Cardiac fibroblast (primary cell): ENCODE results near the gene LYSMD2.

ENCODE experiments used
- DNase-seq, 2 donors: peaks; one replicate each; pipeline versions ENCODE4 v3.0.0 to v3.0.0-alpha.2; 2010; ENCODE audit warnings: low read depth in 2 of 2
- H3K4me3 ChIP-seq, 2 donors: replicated peaks in 1 of 2; 1 replicate in 1 of 2; 2 replicates in 1 of 2; pipeline ENCODE4 v1.5.1; 2011; ENCODE audit warnings: low read depth in 2 of 2, low read length in 2 of 2, mild to moderate bottlenecking in 2 of 2, moderate library complexity in 1 of 2
- TF ChIP-seq, protein P1 (sequence below): IDR thresholded peaks from one replicate; pipeline ENCODE4 v1.5.1; 2011; ENCODE audit warnings: low read depth, mild to moderate bottlenecking, low read length, inconsistent platforms

LYSMD2 gene

GRCh38 chr15:51688863-51689262, 48.6 kb downstream of the LYSMD2 start:
- H3K4me3 ChIP-seq: no peak overlapping the region
- peak in 1 of 2 donors; percentile 10 for DNase-seq
- TF ChIP-seq, protein P1, sequence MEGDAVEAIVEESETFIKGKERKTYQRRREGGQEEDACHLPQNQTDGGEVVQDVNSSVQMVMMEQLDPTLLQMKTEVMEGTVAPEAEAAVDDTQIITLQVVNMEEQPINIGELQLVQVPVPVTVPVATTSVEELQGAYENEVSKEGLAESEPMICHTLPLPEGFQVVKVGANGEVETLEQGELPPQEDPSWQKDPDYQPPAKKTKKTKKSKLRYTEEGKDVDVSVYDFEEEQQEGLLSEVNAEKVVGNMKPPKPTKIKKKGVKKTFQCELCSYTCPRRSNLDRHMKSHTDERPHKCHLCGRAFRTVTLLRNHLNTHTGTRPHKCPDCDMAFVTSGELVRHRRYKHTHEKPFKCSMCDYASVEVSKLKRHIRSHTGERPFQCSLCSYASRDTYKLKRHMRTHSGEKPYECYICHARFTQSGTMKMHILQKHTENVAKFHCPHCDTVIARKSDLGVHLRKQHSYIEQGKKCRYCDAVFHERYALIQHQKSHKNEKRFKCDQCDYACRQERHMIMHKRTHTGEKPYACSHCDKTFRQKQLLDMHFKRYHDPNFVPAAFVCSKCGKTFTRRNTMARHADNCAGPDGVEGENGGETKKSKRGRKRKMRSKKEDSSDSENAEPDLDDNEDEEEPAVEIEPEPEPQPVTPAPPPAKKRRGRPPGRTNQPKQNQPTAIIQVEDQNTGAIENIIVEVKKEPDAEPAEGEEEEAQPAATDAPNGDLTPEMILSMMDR: peak; percentile 24

DNA sequence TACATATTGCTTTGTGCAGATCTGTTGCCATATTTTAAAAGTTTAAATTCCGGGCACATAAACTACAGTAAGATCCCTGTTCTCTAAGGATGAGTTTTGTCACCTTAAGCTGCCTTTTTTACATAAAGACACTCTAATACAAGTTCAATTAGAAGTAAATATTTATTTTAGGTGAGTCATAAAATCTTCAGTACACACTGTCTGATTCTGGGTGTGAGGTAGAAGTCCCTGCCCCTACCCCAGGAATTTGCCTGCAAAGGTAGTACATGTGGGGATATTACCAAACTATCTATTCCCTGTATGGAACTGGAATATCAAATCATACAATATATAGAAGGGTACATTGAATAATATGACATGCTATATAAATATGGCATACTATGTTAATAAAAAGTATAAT, 49.9 kb downstream of the LYSMD2 start:
- TF ChIP-seq, protein P1: no peak
- DNase-seq: no peak
- H3K4me3 ChIP-seq: no peak overlapping the region

DNA sequence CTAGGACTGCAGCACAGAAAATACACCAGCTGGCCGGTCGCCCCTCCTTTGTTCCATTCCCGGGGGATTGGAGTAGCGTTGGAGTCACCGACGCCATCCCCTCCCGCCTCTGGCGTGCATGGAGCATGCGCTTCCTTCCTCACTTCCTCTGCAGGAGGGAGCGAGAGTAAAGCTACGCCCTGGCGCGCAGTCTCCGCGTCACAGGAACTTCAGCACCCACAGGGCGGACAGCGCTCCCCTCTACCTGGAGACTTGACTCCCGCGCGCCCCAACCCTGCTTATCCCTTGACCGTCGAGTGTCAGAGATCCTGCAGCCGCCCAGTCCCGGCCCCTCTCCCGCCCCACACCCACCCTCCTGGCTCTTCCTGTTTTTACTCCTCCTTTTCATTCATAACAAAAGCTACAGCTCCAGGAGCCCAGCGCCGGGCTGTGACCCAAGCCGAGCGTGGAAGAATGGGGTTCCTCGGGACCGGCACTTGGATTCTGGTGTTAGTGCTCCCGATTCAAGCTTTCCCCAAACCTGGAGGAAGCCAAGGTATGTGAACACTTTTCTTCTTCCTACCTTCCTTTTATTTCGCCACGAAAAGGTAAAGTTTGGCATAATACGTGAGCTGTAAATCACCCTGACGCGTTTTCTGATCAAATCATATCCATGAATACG, 56.0 kb downstream of the LYSMD2 start, which contains the start of gene SCG3:
Gene SCG3 (plus strand): TSS at position 201 of the 661 bp plus-strand sequence. CDS start 253 bp downstream, at position 454.
- no peak within 1 kb of the TSS for H3K4me3 ChIP-seq
- TF ChIP-seq, protein P1: no peak
- peak; percentile 70 to 72 for DNase-seq

DNA sequence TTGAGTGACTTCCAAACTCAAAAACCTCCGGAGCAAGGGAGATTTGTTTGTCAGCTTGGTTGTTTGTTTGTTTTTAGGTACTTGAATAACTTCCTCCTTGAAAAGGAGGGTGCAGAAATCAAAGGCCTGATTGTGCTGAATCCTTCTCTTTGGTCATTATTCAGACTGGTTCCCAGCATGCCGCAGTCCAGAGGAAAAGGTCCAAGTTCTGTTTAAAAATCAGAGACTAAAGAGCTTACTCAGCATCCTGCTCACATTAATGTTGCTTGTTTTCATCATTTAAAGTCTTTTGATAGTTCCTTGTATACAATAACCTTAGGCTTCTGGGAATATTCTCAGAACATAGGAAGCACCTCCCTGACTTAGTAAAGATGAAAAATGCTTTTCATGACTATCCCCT, 57.1 kb downstream of the LYSMD2 start:
- no peak for DNase-seq
- no peak overlapping the region for H3K4me3 ChIP-seq
- TF ChIP-seq, protein P1: no peak

- DNase-seq: peak in 1 of 2 donors; percentile 11
- TF ChIP-seq, protein P1: no peak
- H3K4me3 ChIP-seq: no peak overlapping the region
Measured at GRCh38 chr15:51678096-51678495, 59.4 kb downstream of the LYSMD2 start.

DNA sequence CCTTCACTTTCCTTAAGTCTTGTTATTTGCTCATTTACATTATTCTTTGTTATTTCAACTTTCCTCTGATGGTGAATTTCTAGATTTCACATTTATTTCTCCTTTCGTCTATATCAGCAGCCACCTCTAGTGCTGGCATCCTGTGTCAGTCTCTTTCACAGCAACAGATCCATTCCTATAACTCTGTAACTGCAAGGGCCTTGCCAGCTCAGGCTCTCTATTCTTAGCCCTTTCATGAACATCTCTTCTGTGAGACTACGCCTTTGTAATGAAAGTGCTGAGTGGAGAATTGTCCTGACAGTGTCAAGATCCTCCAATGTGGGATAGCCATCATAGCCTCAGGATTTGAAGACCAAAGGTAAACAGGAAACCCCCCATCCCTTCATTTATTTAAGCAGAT, 60.0 kb downstream of the LYSMD2 start:
- no peak for DNase-seq
- no peak overlapping the region for H3K4me3 ChIP-seq
- TF ChIP-seq, protein P1: no peak

DNA sequence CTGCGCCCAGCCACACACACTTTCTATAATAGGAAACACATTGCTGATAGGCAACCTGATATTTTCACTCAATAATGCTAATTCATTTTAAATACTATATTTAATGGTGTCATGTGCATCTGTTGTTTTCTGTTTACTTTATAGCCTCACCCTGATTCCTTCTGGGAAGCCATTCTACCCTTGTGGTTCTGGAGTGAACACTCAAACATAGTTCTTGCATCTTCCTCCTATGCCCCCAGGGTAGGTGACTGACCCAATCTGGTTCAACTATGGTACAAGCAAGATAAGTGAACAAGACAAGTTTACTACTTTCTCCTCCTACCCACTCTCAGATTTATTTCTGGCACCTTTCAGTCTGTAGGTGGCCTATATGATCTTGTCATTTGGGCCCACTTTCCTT, 60.4 kb downstream of the LYSMD2 start:
- no peak overlapping the region for H3K4me3 ChIP-seq
- DNase-seq: no peak
- TF ChIP-seq, protein P1: no peak
